ENCODE results near the gene RNF26. TPM values are rescaled to one million over a fixed set of nuclear protein-coding genes. Genes with fewer than 3 reads are reported as not detected.
A peak's percentile ranks its signal among the peaks of the same experiment; 100 is the strongest.

RNF26 gene
- total RNA-seq, 2 experiments from 2014 or later = 29.9 TPM

DNA sequence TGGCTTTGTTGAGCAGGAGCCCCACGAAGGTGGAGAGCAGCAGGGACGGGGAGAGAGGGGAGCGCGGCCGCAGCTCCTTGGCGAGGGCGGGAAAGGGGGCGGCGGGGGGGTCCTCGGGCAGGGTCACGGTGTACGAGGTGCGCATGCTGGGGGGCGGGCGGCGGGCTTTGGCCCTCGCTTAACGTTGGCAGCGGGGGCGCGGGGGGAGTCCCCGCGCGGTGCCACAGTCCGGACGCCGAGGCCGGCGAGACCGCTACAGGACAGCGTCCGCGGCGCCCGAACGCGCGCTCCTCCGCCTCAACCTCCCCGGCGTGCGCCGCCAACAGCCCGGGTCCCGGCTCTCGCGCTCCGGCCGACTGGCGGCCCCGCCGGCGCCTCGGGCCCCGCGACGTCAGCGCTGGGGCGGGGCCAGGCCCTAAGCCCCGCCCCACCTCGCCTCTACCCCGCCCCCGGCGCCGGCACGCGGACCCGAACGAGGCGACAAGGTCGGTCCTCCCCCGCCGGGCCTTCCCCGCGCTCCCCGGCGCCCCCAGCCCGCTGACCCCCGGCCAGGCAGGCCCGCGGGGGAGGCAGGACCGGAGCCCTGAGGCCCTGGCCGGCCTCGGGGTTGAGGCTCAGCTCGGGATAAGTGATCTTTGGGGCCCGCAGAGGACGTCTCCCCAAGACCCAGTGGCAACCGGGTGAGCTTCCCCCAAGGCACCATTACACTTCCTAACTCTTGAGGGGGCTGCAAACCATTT lies 29.7 kb downstream of the RNF26 start:
- peak; percentile 74 for DNase-seq
- ChIA-PET CTCF (interaction anchor here (0.8 to 1.6 kb wide), 5 partner anchors 11 to 117 kb away, joined by 3 to 12 read pairs (median 7); no protein-coding TSS in a partner anchor), POLR2A (no interaction called here)
- H3K4me3 Mint-ChIP-seq = peak overlapping the region; percentile 37
- no peak overlapping the region for H3K27ac Mint-ChIP-seq
- peak; percentile 49 for ATAC-seq
- intact Hi-C loops (cut with DNase I, micrococcal nuclease) = no loop called here
- peaks cover 26% of the 10 kb centered on the region for H3K4me1 Mint-ChIP-seq
- no peaks in the 10 kb centered on the region for H3K9me3 Mint-ChIP-seq (ENCODE audit: low read depth)
- peaks cover 38% of the 10 kb centered on the region for H3K27me3 Mint-ChIP-seq
- no peaks in the 10 kb centered on the region for H3K36me3 Mint-ChIP-seq (ENCODE audit: low read depth)

DNA sequence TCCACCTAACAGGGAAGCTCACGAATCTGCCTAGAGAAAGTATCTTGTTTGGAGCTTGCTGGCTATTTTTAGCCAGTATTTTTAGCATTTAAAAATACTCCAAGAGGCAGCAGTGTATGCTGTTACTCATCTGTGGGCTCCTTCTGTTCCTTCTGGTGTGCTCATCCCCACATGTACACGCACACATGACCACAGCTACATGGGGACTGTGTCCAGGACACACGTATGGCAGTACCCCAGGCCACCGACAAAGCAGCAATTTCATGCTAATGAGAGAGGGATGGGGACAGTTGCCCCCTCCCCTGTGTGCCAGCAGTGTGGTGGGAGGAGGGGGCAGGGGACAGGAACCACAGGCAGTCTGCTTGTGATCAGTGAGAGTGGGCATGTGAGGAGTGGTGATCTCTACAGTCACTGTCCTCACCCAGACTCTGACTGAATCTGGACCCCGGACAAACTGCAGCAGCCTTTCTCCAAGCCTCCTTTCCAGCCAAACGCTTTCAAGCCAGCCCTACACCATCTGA lies 30.8 kb downstream of the RNF26 start:
- DNase-seq (no peak), ATAC-seq (no peak)
- CTCF ChIA-PET = interaction anchor here (0.7 to 1.6 kb wide), 4 partner anchors 9 to 110 kb away, joined by 5 to 12 read pairs (median 8); no protein-coding TSS in a partner anchor
- Mint-ChIP-seq H3K9me3 (ENCODE audit: low read depth) (no peaks in the 10 kb centered on the region), H3K36me3 (ENCODE audit: low read depth) (no peaks in the 10 kb centered on the region), H3K27me3 (peaks cover 40% of the 10 kb centered on the region), H3K4me1 (peaks cover 21% of the 10 kb centered on the region), H3K4me3 (no peak overlapping the region), H3K27ac (no peak overlapping the region)
- POLR2A ChIA-PET = no interaction called here
- intact Hi-C loops (cut with DNase I, micrococcal nuclease) = no loop called here

DNA sequence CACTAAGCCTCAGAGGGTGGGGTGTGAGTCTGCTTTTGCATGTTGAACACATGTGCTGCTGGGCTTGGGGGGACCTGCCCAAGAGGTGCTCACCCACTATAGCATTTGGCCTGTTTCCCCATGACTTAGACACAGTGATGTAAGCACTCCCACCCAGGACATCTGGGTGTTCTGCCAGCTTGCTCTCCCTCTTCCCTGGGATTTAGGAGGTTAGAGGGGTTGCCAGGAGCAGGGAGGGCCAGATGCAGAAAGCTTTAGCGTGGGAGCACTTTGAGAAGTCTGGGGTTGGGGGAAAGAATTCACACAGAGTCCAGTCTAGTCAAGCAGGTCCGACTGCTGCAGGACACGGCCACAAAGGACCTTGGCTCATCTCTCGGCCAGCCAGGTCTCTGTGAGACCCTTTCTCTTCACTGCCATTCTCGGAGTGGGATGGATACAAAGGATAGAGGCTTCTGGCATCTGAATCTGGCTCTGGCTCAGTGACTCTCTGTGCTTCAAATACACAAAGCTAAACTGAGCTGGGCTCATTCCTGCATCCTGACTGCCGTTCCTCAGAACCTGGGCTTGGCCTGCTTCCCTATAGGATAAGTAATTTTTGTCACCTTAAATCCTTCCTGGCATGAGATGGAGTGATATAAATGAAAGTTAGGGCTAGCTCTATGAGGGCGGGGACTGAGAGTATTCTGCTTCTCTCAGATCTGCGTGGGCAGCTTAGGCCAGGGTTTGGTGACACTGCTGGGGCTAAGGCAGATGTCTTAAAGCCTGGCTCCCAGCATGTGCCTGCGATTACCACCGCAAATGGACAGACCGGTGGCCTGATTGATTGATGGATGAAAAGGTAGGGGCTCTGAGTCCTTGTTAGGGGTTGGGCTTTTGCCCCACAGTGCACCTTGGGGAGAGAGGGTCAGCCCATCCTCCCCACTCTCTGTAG lies 32.6 kb downstream of the RNF26 start:
- Mint-ChIP-seq H3K27ac (no peak overlapping the region), H3K27me3 (peaks cover 39% of the 10 kb centered on the region)

DNA sequence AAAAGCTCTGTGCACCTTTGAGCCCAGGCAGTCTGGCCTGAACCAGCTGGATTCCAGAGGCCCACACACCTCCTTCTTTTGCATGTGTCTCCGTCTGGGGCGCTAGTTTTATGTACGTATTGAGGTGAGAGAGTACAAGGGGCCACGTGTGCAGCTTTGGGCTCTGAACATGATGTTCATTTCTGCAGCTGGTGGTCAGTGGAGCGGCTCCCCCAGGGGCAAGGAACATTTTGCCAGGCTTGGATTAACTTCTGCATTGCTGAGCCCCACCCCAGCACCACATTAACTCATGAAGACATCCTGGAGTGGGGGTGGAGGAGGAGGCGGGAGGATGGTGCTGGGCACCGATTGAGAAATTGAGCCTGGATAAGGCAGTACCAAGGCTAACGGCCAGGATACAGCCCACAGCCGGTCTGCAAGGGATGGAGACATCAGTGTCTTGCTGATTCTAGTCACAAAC lies 33.4 kb downstream of the RNF26 start:
- ATAC-seq = no peak
- peaks cover 31% of the 10 kb centered on the region for H3K27me3 Mint-ChIP-seq
- H3K9me3 Mint-ChIP-seq (ENCODE audit: low read depth) = no peaks in the 10 kb centered on the region
- intact Hi-C loops (cut with DNase I, micrococcal nuclease) = no loop called here
- no peak overlapping the region for H3K27ac Mint-ChIP-seq
- CTCF ChIA-PET = interaction anchor here (0.6 to 4.9 kb wide), 7 partner anchors 10 to 478 kb away, joined by 3 to 45 read pairs (median 3); partner anchors contain the start of gene USP2
- POLR2A ChIA-PET = no interaction called here
- peaks cover 4% of the 10 kb centered on the region for H3K4me1 Mint-ChIP-seq
- H3K36me3 Mint-ChIP-seq (ENCODE audit: low read depth) = no peaks in the 10 kb centered on the region
- no peak for DNase-seq
- no peak overlapping the region for H3K4me3 Mint-ChIP-seq

More for the DNA sequence above, 32.6 kb downstream of the RNF26 start:
- peaks cover 11% of the 10 kb centered on the region for H3K4me1 Mint-ChIP-seq
- ATAC-seq (no peak), DNase-seq (no peak)
- H3K36me3 Mint-ChIP-seq (ENCODE audit: low read depth) = no peaks in the 10 kb centered on the region
- CTCF ChIA-PET = interaction anchor here (0.7 to 4.9 kb wide), 6 partner anchors 9 to 221 kb away, joined by 3 to 45 read pairs (median 4); no protein-coding TSS in a partner anchor
- no peaks in the 10 kb centered on the region for H3K9me3 Mint-ChIP-seq (ENCODE audit: low read depth)
- intact Hi-C loops (cut with DNase I, micrococcal nuclease) = no loop called here
- no peak overlapping the region for H3K4me3 Mint-ChIP-seq
- POLR2A ChIA-PET = no interaction called here

DNA sequence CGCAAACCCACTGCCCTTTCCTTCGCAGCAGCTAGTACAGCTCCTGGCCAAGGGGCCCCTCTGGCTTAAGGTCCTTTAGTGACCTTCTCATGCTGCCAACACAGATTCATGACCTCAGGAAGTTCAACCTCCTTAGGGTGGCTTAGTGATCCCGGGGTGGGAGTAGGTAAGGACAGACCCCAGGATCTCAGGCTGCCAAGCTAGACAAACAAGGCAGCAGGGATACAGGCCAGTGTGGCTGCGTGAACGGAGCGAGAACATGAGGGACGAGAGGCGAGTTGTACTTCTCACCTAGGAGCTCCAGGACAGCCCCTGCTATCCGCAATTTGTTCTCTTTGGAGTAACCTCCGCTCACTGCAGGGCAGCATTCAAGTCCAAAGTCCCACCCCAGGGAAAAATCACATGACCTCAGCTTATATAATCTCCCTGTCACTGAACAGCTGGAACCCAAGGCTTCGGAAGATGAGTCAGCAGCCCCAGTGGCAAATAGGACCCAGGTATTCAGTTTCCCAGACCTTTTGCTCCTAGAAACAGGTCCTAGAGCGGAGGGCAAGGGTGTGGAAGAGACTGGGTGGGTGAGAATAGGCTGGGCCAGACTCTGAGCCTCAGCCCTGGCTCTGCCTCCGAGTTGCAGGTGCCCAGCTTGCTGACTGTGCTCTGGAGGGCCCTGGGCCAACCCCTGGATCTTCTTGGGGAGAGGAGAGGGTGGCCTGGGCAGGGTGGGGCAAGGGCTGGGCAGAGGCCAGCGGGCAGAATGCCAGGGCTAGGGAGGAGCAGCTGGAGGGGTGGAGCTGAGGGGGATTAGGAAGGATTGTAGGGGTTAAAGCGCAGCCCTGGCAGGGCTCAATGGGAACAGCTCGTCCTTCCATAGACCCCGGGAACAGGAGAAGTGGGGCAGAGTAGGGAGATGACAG lies 34.1 kb downstream of the RNF26 start:
- Mint-ChIP-seq H3K4me3 (no peak overlapping the region), H3K27ac (no peak overlapping the region), H3K9me3 (ENCODE audit: low read depth) (no peaks in the 10 kb centered on the region), H3K4me1 (peaks cover 3% of the 10 kb centered on the region), H3K36me3 (ENCODE audit: low read depth) (no peaks in the 10 kb centered on the region), H3K27me3 (peaks cover 26% of the 10 kb centered on the region)
- POLR2A ChIA-PET = interaction anchor here (0.9 kb wide), 1 partner anchor 30 kb away, joined by 3 read pairs; no protein-coding TSS in a partner anchor
- intact Hi-C loops (cut with DNase I, micrococcal nuclease) = no loop called here
- ATAC-seq = no peak
- no peak for DNase-seq
- CTCF ChIA-PET = interaction anchor here (0.6 to 4.9 kb wide), 8 partner anchors 10 to 479 kb away, joined by 3 to 45 read pairs (median 4); partner anchors contain the start of gene USP2

DNA sequence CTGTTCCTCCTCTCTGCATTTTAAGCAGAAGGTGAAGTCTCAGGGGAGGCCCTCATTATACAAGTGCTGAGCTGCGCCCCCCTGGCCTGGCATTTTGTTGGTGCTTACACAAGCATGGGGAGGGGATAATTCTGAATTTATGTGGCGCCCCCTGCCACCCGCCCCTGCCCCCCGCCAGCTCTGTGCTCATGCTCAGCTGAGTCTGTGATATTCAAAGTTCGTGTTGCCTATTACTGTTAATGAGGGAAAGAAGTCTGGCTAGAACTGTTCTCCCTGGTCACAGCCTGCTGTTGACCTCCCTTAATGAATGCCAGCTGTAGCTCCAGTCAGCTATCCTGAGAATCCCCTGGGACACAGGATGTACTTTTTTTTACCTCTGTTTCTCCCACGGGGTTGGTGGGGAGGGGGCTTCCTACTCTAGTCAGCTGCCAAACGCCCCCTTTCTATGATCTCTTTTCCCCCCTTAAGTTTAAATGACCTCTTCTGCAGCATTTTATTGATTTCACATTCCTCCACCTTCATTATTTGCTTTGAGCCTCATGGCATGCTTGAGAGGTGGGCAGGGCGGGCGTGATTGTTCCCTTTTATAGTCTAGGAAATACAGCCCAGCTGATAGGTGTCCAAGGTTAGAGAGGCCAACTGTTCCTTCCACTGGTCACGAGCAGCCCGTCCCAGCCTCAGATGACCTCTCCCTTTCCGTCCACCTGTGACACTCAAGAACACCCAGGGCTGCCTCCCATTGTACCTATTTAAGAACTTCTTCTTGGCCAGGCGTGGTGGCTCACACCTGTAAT lies 35.0 kb downstream of the RNF26 start:
- Mint-ChIP-seq H3K27me3 (peaks cover 26% of the 10 kb centered on the region), H3K4me1 (peaks cover 9% of the 10 kb centered on the region), H3K36me3 (ENCODE audit: low read depth) (no peaks in the 10 kb centered on the region), H3K27ac (no peak overlapping the region), H3K9me3 (ENCODE audit: low read depth) (no peaks in the 10 kb centered on the region), H3K4me3 (no peak overlapping the region)
- ATAC-seq (no peak), DNase-seq (no peak)
- ChIA-PET POLR2A (interaction anchor here (0.9 kb wide), 1 partner anchor 31 kb away, joined by 3 read pairs; no protein-coding TSS in a partner anchor), CTCF (interaction anchor here (1.5 to 4.9 kb wide), 5 partner anchors 8 to 105 kb away, joined by 4 to 45 read pairs (median 13); partner anchors contain the start of gene USP2)
- intact Hi-C loops (cut with DNase I, micrococcal nuclease) = no loop called here

DNA sequence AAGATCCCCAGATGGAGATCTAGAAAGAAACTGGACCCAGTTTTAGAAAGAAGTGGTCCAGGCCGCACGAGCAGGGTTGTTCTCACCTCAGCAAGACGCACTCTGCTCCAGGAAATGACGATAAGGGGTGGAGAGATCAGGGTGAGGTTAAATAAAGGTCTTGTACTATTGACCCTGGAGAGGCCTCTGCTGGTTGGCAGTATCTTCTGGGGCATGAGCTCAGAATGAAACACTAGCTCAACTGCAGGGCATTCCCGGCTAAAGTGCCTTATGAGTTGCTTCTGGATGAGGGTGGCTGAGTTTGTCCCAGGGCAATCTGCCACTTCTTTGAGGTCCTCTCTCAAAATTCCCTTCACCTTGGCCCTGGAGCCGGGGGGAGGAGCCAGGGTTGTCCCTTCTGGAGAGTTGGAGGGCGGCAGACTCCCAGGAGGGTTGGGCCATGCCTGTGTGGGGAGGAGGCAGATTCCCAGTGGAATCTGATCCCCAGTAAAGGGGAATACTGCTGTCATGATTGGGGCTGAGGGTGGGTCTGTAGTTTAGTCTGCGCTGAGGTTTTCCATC lies 36.2 kb downstream of the RNF26 start:
- ATAC-seq = peak; percentile 65
- Mint-ChIP-seq H3K9me3 (ENCODE audit: low read depth) (no peaks in the 10 kb centered on the region), H3K27me3 (peaks cover 15% of the 10 kb centered on the region), H3K36me3 (ENCODE audit: low read depth) (no peaks in the 10 kb centered on the region), H3K27ac (no peak overlapping the region), H3K4me3 (no peak overlapping the region), H3K4me1 (peaks cover 6% of the 10 kb centered on the region)
- ChIA-PET POLR2A (no interaction called here), CTCF (interaction anchor here (0.8 to 4.9 kb wide), 5 partner anchors 9 to 104 kb away, joined by 3 to 45 read pairs (median 8); partner anchors contain the start of gene USP2)
- DNase-seq = no peak
- intact Hi-C loops (cut with DNase I, micrococcal nuclease) = no loop called here

DNA sequence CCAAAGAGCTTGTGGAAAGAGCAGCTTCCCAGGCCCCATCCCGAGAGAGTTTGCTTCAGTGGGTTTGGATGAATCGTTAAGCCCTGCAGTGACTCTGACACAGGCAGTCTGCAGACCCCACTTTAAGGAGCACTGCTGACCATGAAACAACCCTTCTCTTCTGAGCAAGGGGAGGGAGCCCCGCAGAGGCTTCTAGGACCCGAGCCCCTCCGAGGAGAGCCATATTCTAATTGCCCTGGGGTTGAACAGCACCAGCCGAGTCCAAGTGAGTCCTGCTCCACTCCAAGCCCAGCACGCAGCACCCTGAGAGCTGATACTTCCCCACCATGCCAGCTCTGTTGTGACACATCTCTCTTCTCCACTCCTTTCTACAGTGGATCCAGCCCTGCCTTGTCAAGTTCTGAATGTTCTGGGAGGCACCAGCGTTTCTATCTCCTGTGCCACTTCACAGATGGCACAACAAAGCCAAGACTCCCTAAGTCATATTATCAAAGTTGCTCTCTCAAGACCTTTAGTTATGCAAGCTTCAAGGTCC lies 36.8 kb downstream of the RNF26 start:
- Mint-ChIP-seq H3K27me3 (peaks cover 14% of the 10 kb centered on the region), H3K36me3 (ENCODE audit: low read depth) (no peaks in the 10 kb centered on the region), H3K4me3 (no peak overlapping the region), H3K9me3 (ENCODE audit: low read depth) (no peaks in the 10 kb centered on the region), H3K27ac (no peak overlapping the region), H3K4me1 (peaks cover 6% of the 10 kb centered on the region)
- ATAC-seq (no peak), DNase-seq (no peak)
- intact Hi-C loops (cut with DNase I, micrococcal nuclease) = no loop called here
- CTCF ChIA-PET = interaction anchor here (0.5 to 4.9 kb wide), 7 partner anchors 9 to 167 kb away, joined by 3 to 45 read pairs (median 8); partner anchors contain the start of gene USP2
- POLR2A ChIA-PET = no interaction called here

DNA sequence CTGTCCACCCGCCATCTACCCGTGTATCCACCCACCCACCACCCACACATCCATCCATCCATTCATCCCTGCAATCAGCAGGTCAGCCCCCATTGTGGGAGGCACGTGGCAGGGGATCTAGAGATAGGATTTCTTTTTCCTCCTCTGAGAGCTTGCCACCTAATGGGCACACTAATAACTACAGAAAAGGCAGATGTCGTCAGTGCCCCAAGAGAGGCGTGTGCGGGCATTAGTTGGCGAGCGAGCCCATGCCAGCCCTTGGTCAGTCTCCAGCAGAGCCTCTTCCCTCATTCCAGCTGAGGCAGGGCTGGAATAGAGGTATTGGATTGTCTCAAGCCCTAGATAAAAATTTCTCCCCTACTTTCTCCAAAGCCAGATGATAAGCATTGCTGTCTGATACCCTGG lies 37.5 kb downstream of the RNF26 start:
- ChIA-PET CTCF (interaction anchor here (1.7 to 4.9 kb wide), 2 partner anchors 14 to 34 kb away, joined by 6 to 45 read pairs; no protein-coding TSS in a partner anchor), POLR2A (no interaction called here)
- Mint-ChIP-seq H3K27ac (no peak overlapping the region), H3K9me3 (ENCODE audit: low read depth) (no peaks in the 10 kb centered on the region), H3K36me3 (ENCODE audit: low read depth) (no peaks in the 10 kb centered on the region), H3K27me3 (peaks cover 7% of the 10 kb centered on the region), H3K4me3 (no peak overlapping the region), H3K4me1 (peaks cover 6% of the 10 kb centered on the region)
- intact Hi-C loops (cut with DNase I, micrococcal nuclease) = no loop called here
- ATAC-seq (no peak), DNase-seq (no peak)
